RWPE1 (cell line): Measurements from ENCODE around the gene PSMD8.

Experiments
- CTCF ChIA-PET: fragments of 350-600 bp; sonication (Branson Sonifier 250); formaldehyde crosslinking; extraction: SDS; loops from one replicate; lab custom pipeline; 2021; lab: Yijun Ruan, JAX
- POLR2A ChIA-PET: fragments of 400-600 bp; formaldehyde crosslinking; extraction: SDS; loops from one replicate; lab custom pipeline; 2020; ENCODE audit warnings: antibody characterized with exemption; ENCODE audit not compliant: low non-redundant PET; lab: Yijun Ruan, JAX
- DNase-seq: peaks from one replicate; pipeline ENCODE4 v3.0.0; 2012; ENCODE audit warnings: low spot score
- H3K27ac ChIP-seq: fragments of 450-650 bp; 2 replicates; pipeline ENCODE4 v1.5.1; 2017
- CTCF ChIP-seq: fragments of 450-650 bp; conservative IDR thresholded peaks from 2 replicates; pipeline ENCODE4 v1.5.1; 2017; ENCODE audit warnings: low read depth, mild to moderate bottlenecking

Gene PSMD8

GRCh38 chr19:38377052-38377451 is 2.7 kb downstream of the PSMD8 start:
- no peak overlapping the region for H3K27ac ChIP-seq
- CTCF ChIA-PET, result interaction anchor here (0.5 kb wide), 1 partner anchor 42 kb away, joined by 3 read pairs; no protein-coding TSS in a partner anchor
- no peak for DNase-seq
- no peak for TF ChIP-seq CTCF
- POLR2A ChIA-PET, result no interaction called here

- TF ChIP-seq CTCF, result no peak
- ChIA-PET CTCF (no interaction called here), POLR2A (no interaction called here)
- H3K27ac ChIP-seq, result no peak overlapping the region
- no peak for DNase-seq
These were observed 4.5 kb downstream of the PSMD8 start for GRCh38 chr19:38378866-38379265.

GRCh38 chr19:38381138-38381537 is 6.8 kb downstream of the PSMD8 start:
- ChIA-PET CTCF (no interaction called here), POLR2A (no interaction called here)
- no peak for DNase-seq
- TF ChIP-seq CTCF, result no peak
- peak overlapping the region; percentile 2; the same call in 1 of the 2 replicates for H3K27ac ChIP-seq

GRCh38 chr19:38383184-38383583 is 8.8 kb downstream of the PSMD8 start:
- ChIA-PET POLR2A (no interaction called here), CTCF (no interaction called here)
- no peak for DNase-seq
- H3K27ac ChIP-seq, result peak overlapping the region; percentile 51
- no peak for TF ChIP-seq CTCF

- H3K27ac ChIP-seq, result peak overlapping the region; percentile 51
- TF ChIP-seq CTCF, result no peak
- no peak for DNase-seq
- POLR2A ChIA-PET, result no interaction called here
- CTCF ChIA-PET, result interaction anchor here (0.7 kb wide), 2 partner anchors 150 to 877 kb away, joined by 4 to 5 read pairs; partner anchors contain the start of gene ZNF793
These were observed 9.4 kb downstream of the PSMD8 start for GRCh38 chr19:38383743-38384142.

- no peak for DNase-seq
- no peak for TF ChIP-seq CTCF
- ChIA-PET CTCF (interaction anchor here (0.5 to 0.7 kb wide), 3 partner anchors 33 to 878 kb away, joined by 3 to 5 read pairs (median 4); partner anchors contain the start of gene ZNF793), POLR2A (no interaction called here)
- H3K27ac ChIP-seq, result peak overlapping the region; percentile 51
These were observed 10.0 kb downstream of the PSMD8 start for GRCh38 chr19:38384209-38385027.
